ENCODE measurements around the gene PLEKHA3. TPM values are rescaled to one million over a fixed set of nuclear protein-coding genes. Genes with fewer than 3 reads are reported as not detected.
"Not testable (repeated sequence)": the region's sequence is repeated elsewhere in the genome, so short reads cannot be mapped to it uniquely, and the experiment has no call there.

The PLEKHA3 gene
- total and polyA plus RNA-seq, 9 of the 15 experiments (the other 6 are each of a cell fraction or from before 2014, with no cell fraction given) = 2.3 to 23.4 (median 10.5) TPM

GRCh38 chr2:178525010-178525409 is 44.8 kb downstream of the PLEKHA3 start:
- BruUV-seq (replicated peaks); CTCF ChIA-PET (ENCODE audit: low intra/inter-chr PET ratio); H2AFZ ChIP-seq (ENCODE audit: low read depth, low read length); in situ Hi-C loops (cut with MboI); H3K4me3 ChIP-seq; ATAC-seq; intact Hi-C loops (cut with micrococcal nuclease); H3K4me1 ChIP-seq (replicated peaks in 1 of 2; ENCODE audit: control insufficient read depth in 2 of 2, insufficient read depth in 2 of 2, low read length in 2 of 2); H3K36me3 ChIP-seq (ENCODE audit: control insufficient read depth, insufficient read depth, low read length); H3K27me3 ChIP-seq (ENCODE audit: control insufficient read depth in 2 of 2, insufficient read depth in 2 of 2, low read length in 2 of 2); FAIRE-seq; H3K9ac ChIP-seq (ENCODE audit: insufficient read depth in 1 of 2, low read depth in 2 of 2, low read length in 2 of 2); H3K9me1 ChIP-seq (ENCODE audit: control insufficient read depth, insufficient read depth, low read length); H3K9me3 ChIP-seq (replicated peaks; ENCODE audit: control insufficient read depth, insufficient read depth, low read depth, low read length); H4K20me1 ChIP-seq (replicated peaks; ENCODE audit: control insufficient read depth, insufficient read depth, low read length); H3K27ac ChIP-seq (ENCODE audit: extremely low read depth, low read depth, low read length); DNase-seq (ENCODE audit: extremely low read depth in 1 of 4, low spot score in 3 of 4); H3K4me2 ChIP-seq (ENCODE audit: insufficient read depth, low read length): not testable (repeated sequence)
- H3K79me2 ChIP-seq (ENCODE audit: control insufficient read depth, insufficient read depth, low read length) = peaks cover 60% of the 10 kb centered on the region
- 95% methylated on average over 3 of the region's 5 CpGs for WGBS (ENCODE audit: insufficient coverage, low coverage, missing lambda C conversion rate)
- TF ChIP-seq BCOR (IDR thresholded peaks at IDR 0.05) (peak; percentile 86), ZNF146 (CRISPR knock-in tag; IDR thresholded peaks at IDR 0.05; ENCODE audit: unreplicated experiment) (peak; percentile 72), KDM1A (IDR thresholded peaks at IDR 0.05) (peak; percentile 52 to 68; a peak in 2 of 4 replicates), SMARCA5 (IDR thresholded peaks at IDR 0.05) (0 out of 2 replicates have a peak, but pooled peaks have one; percentile 26)
- POLR2A ChIA-PET = interaction anchor here (0.6 kb wide), 1 partner anchor 10 kb away, joined by 3 read pairs; no protein-coding TSS in a partner anchor

GRCh38 chr2:178525460-178525859 is 45.2 kb downstream of the PLEKHA3 start:
- FAIRE-seq; BruUV-seq (replicated peaks); H2AFZ ChIP-seq (ENCODE audit: low read depth, low read length); H3K27me3 ChIP-seq (ENCODE audit: control insufficient read depth in 2 of 2, insufficient read depth in 2 of 2, low read length in 2 of 2); H3K4me2 ChIP-seq (ENCODE audit: insufficient read depth, low read length); H3K27ac ChIP-seq (ENCODE audit: extremely low read depth, low read depth, low read length); CTCF ChIA-PET (ENCODE audit: low intra/inter-chr PET ratio); in situ Hi-C loops (cut with MboI); H3K36me3 ChIP-seq (ENCODE audit: control insufficient read depth, insufficient read depth, low read length); intact Hi-C loops (cut with micrococcal nuclease); H4K20me1 ChIP-seq (replicated peaks; ENCODE audit: control insufficient read depth, insufficient read depth, low read length); H3K4me3 ChIP-seq; ATAC-seq; H3K9me3 ChIP-seq (replicated peaks; ENCODE audit: control insufficient read depth, insufficient read depth, low read depth, low read length); H3K9ac ChIP-seq (ENCODE audit: insufficient read depth in 1 of 2, low read depth in 2 of 2, low read length in 2 of 2); H3K9me1 ChIP-seq (ENCODE audit: control insufficient read depth, insufficient read depth, low read length); DNase-seq (ENCODE audit: extremely low read depth in 1 of 4, low spot score in 3 of 4); H3K4me1 ChIP-seq (replicated peaks in 1 of 2; ENCODE audit: control insufficient read depth in 2 of 2, insufficient read depth in 2 of 2, low read length in 2 of 2): not testable (repeated sequence)
- H3K79me2 ChIP-seq (ENCODE audit: control insufficient read depth, insufficient read depth, low read length) = peaks cover 65% of the 10 kb centered on the region
- 0 out of 2 replicates have a peak, but pooled peaks have one; percentile 1 for TF ChIP-seq SMARCA5 (IDR thresholded peaks at IDR 0.05)
- 82% methylated on average over 1 of the region's 1 CpG for WGBS (ENCODE audit: insufficient coverage, low coverage, missing lambda C conversion rate)
- POLR2A ChIA-PET = interaction anchor here (0.6 kb wide), 1 partner anchor 9 kb away, joined by 3 read pairs; no protein-coding TSS in a partner anchor
